Measurements from ENCODE around the gene CUL5. TPM values are rescaled to one million over a fixed set of nuclear protein-coding genes. Genes with fewer than 3 reads are reported as not detected.

CUL5 gene
- polyA plus RNA-seq, 1 donor from 2014 or later, result 40.2 TPM

DNA sequence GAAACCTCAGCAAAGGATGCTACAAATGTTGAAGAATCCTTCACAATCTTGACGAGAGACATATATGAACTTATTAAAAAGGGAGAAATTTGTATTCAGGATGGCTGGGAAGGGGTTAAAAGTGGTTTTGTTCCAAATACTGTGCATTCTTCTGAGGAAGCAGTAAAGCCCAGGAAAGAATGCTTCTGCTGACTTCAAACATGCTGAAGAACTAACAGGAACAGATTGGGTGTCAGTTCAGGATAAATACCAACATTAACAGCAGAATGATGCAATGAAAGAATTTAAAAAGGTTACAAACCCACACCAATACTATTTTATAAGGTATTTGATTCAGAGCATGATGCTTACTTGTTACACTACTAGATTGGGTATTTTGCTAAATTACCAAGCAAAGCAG lies 46.5 kb upstream of the CUL5 start:
- Histone ChIP-seq H3K9me3 (ENCODE audit: low read length) (no peaks in the 10 kb centered on the region), H3K36me3 (ENCODE audit: insufficient read depth, low read length) (no peaks in the 10 kb centered on the region), H4K20me1 (ENCODE audit: insufficient read depth) (no peaks in the 10 kb centered on the region), H3K9me2 (ENCODE audit: insufficient read depth, low read length) (no peaks in the 10 kb centered on the region), H3K27me3 (ENCODE audit: insufficient read depth, low read depth, low read length) (no peaks in the 10 kb centered on the region), H3K4me3 (ENCODE audit: low read length) (no peak overlapping the region), H3F3A (ENCODE audit: insufficient read depth, low read length, poor library complexity, severe bottlenecking) (no peaks in the 10 kb centered on the region), H3K79me2 (replicated peaks; ENCODE audit: insufficient read depth, low read length) (no peaks in the 10 kb centered on the region), H3K9ac (ENCODE audit: low read length) (no peak overlapping the region), H3K27ac (ENCODE audit: low read length) (no peak overlapping the region), H2AFZ (ENCODE audit: low read depth, low read length) (no peak overlapping the region), H3K4me2 (ENCODE audit: low read length) (no peak overlapping the region)
- no peak for TF ChIP-seq TAF1 (IDR thresholded peaks at IDR 0.05; ENCODE audit: low read depth)
- TF ChIP-seq EZH2 (IDR thresholded peaks at IDR 0.05; ENCODE audit: borderline replicate concordance, insufficient read depth, low read length, poor library complexity, severe bottlenecking), result no peak
- TF ChIP-seq POLR2AphosphoS5 (IDR thresholded peaks at IDR 0.05), result no peak
- TF ChIP-seq SMC3 (conservative IDR thresholded peaks at IDR 0.05; ENCODE audit: poor library complexity), result no peak

DNA sequence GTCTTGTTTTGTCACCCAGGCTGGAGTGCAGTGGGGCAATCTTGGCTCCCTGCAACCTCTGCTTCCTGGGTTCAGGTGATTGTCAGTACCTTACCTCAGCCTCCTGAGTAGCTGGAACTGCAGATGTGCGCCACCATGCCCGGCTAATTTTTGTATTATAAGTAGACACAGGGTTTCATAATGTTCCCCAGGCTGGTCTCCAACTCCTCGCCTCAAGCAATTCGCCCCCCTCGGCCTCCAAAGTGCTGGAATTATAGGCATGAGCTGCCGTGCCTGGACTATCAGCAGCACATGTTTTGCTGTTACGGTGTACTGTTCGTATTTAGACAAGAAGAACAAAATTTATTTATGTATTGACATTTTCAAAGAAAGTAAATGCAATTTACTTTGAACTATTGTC lies 45.6 kb upstream of the CUL5 start:
- H4K20me1 ChIP-seq (ENCODE audit: insufficient read depth), result no peaks in the 10 kb centered on the region
- H3K27me3 ChIP-seq (ENCODE audit: insufficient read depth, low read depth, low read length), result no peaks in the 10 kb centered on the region
- no peak overlapping the region for H3K4me2 ChIP-seq (ENCODE audit: low read length)
- no peak overlapping the region for H3K4me3 ChIP-seq (ENCODE audit: low read length)
- no peak for TF ChIP-seq POLR2AphosphoS5 (IDR thresholded peaks at IDR 0.05)
- no peak for TF ChIP-seq RAD21 (conservative IDR thresholded peaks at IDR 0.05)
- TF ChIP-seq, protein P1, sequence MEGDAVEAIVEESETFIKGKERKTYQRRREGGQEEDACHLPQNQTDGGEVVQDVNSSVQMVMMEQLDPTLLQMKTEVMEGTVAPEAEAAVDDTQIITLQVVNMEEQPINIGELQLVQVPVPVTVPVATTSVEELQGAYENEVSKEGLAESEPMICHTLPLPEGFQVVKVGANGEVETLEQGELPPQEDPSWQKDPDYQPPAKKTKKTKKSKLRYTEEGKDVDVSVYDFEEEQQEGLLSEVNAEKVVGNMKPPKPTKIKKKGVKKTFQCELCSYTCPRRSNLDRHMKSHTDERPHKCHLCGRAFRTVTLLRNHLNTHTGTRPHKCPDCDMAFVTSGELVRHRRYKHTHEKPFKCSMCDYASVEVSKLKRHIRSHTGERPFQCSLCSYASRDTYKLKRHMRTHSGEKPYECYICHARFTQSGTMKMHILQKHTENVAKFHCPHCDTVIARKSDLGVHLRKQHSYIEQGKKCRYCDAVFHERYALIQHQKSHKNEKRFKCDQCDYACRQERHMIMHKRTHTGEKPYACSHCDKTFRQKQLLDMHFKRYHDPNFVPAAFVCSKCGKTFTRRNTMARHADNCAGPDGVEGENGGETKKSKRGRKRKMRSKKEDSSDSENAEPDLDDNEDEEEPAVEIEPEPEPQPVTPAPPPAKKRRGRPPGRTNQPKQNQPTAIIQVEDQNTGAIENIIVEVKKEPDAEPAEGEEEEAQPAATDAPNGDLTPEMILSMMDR (IDR thresholded peaks at IDR 0.05; ENCODE audit: poor library complexity, severe bottlenecking), result no peak
- no peak overlapping the region for H3K27ac ChIP-seq (ENCODE audit: low read length)
- H3K9me2 ChIP-seq (ENCODE audit: insufficient read depth, low read length), result no peaks in the 10 kb centered on the region
- no peaks in the 10 kb centered on the region for H3K79me2 ChIP-seq (replicated peaks; ENCODE audit: insufficient read depth, low read length)
- H3K36me3 ChIP-seq (ENCODE audit: insufficient read depth, low read length), result no peaks in the 10 kb centered on the region
- H3F3A ChIP-seq (ENCODE audit: insufficient read depth, low read length, poor library complexity, severe bottlenecking), result no peaks in the 10 kb centered on the region
- H3K9ac ChIP-seq (ENCODE audit: low read length), result no peak overlapping the region
- H2AFZ ChIP-seq (ENCODE audit: low read depth, low read length), result no peak overlapping the region
- no peaks in the 10 kb centered on the region for H3K9me3 ChIP-seq (ENCODE audit: low read length)

DNA sequence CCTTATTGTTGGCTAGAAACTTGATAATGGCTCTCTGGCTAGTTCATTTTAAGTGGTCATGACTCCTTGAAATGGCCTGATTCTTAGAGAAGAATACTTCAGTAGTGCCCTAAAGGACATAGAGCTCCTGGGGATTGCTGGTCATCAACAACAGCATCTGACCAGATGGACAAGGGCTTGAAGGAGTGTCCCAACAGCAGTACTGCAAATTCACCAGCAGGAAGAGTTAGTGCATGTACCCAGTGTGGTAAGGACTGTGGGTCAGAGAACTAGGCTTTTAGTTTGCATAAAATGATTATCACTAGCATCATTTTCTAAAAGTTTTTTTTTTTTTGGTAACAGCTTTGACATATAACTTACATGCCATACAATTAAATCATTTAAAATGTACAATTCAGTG lies 39.5 kb upstream of the CUL5 start:
- Histone ChIP-seq H3K4me2 (ENCODE audit: low read length) (no peak overlapping the region), H3K9me3 (ENCODE audit: low read length) (no peaks in the 10 kb centered on the region), H3K79me2 (replicated peaks; ENCODE audit: insufficient read depth, low read length) (no peaks in the 10 kb centered on the region), H3K4me3 (ENCODE audit: low read length) (no peak overlapping the region), H3K36me3 (ENCODE audit: insufficient read depth, low read length) (no peaks in the 10 kb centered on the region), H3K27me3 (ENCODE audit: insufficient read depth, low read depth, low read length) (no peaks in the 10 kb centered on the region), H3F3A (ENCODE audit: insufficient read depth, low read length, poor library complexity, severe bottlenecking) (no peaks in the 10 kb centered on the region), H2AFZ (ENCODE audit: low read depth, low read length) (no peak overlapping the region), H4K20me1 (ENCODE audit: insufficient read depth) (no peaks in the 10 kb centered on the region), H3K9ac (ENCODE audit: low read length) (no peak overlapping the region), H3K9me2 (ENCODE audit: insufficient read depth, low read length) (no peaks in the 10 kb centered on the region), H3K27ac (ENCODE audit: low read length) (no peak overlapping the region)
- TF ChIP-seq EP300 (conservative IDR thresholded peaks at IDR 0.05; ENCODE audit: poor library complexity, severe bottlenecking), result no peak
- TF ChIP-seq POLR2AphosphoS5 (IDR thresholded peaks at IDR 0.05), result no peak
- no peak for TF ChIP-seq TAF1 (IDR thresholded peaks at IDR 0.05; ENCODE audit: low read depth)
- TF ChIP-seq RAD21 (conservative IDR thresholded peaks at IDR 0.05), result no peak
- TF ChIP-seq SMC3 (conservative IDR thresholded peaks at IDR 0.05; ENCODE audit: poor library complexity), result no peak
- no peak for TF ChIP-seq MXI1 (conservative IDR thresholded peaks at IDR 0.05; ENCODE audit: poor library complexity, severe bottlenecking)
- TF ChIP-seq, protein P2, sequence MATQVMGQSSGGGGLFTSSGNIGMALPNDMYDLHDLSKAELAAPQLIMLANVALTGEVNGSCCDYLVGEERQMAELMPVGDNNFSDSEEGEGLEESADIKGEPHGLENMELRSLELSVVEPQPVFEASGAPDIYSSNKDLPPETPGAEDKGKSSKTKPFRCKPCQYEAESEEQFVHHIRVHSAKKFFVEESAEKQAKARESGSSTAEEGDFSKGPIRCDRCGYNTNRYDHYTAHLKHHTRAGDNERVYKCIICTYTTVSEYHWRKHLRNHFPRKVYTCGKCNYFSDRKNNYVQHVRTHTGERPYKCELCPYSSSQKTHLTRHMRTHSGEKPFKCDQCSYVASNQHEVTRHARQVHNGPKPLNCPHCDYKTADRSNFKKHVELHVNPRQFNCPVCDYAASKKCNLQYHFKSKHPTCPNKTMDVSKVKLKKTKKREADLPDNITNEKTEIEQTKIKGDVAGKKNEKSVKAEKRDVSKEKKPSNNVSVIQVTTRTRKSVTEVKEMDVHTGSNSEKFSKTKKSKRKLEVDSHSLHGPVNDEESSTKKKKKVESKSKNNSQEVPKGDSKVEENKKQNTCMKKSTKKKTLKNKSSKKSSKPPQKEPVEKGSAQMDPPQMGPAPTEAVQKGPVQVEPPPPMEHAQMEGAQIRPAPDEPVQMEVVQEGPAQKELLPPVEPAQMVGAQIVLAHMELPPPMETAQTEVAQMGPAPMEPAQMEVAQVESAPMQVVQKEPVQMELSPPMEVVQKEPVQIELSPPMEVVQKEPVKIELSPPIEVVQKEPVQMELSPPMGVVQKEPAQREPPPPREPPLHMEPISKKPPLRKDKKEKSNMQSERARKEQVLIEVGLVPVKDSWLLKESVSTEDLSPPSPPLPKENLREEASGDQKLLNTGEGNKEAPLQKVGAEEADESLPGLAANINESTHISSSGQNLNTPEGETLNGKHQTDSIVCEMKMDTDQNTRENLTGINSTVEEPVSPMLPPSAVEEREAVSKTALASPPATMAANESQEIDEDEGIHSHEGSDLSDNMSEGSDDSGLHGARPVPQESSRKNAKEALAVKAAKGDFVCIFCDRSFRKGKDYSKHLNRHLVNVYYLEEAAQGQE (IDR thresholded peaks at IDR 0.05; ENCODE audit: borderline replicate concordance), result no peak
- no peak for TF ChIP-seq EZH2 (IDR thresholded peaks at IDR 0.05; ENCODE audit: borderline replicate concordance, insufficient read depth, low read length, poor library complexity, severe bottlenecking)
- TF ChIP-seq, protein P1 (IDR thresholded peaks at IDR 0.05; ENCODE audit: poor library complexity, severe bottlenecking), result no peak
